PC-3 (cell line): ENCODE results near the gene SH3PXD2B. TPM values are rescaled to one million over a fixed set of nuclear protein-coding genes. Genes with fewer than 3 reads are reported as not detected.

Experiments used
- ATAC-seq: fragments of 200-7000 bp; cut with Tn5 transposase; 2 replicates; pipeline ENCODE4 v1.9.1; 2020; ENCODE audit warnings: mild to moderate bottlenecking, moderate library complexity
- BruUV-seq: library from RNA; stranded (reverse); fragments of 400-500 nt; replicated peaks from 2 replicates; lab custom pipeline; 2021; lab: Mats Ljungman, UMichigan
- CTCF ChIA-PET: fragments of 300-600 bp; sonication (Branson Sonifier 250); formaldehyde crosslinking; loops from one replicate; lab custom pipeline; 2022; ENCODE audit warnings: antibody characterized with exemption; lab: Charles Lee
- POLR2A ChIA-PET: fragments of 300-600 bp; sonication (Branson Sonifier 250); formaldehyde crosslinking; loops from one replicate; lab custom pipeline; 2022; ENCODE audit warnings: antibody characterized with exemption; ENCODE audit not compliant: unreplicated experiment; lab: Charles Lee
- DNase-seq: peaks from one replicate; pipeline ENCODE4 v3.0.0-alpha.2; 2015
- H2AFZ ChIP-seq: fragments of 300-600 bp; sonication (generic); 2 replicates; pipeline ENCODE4 v1.6.0; 2016; ENCODE audit warnings: antibody characterized with exemption, low read length
- H3F3A ChIP-seq: fragments of 300-600 bp; sonication (generic); one replicate; pipeline ENCODE4 v1.6.0; 2017; ENCODE audit warnings: antibody characterized with exemption, low read length, control low read depth, mild to moderate bottlenecking; ENCODE audit not compliant: unreplicated experiment
- H3K27ac ChIP-seq: fragments of 300-600 bp; sonication (generic); 2 replicates; pipeline ENCODE4 v1.5.1; 2016; ENCODE audit warnings: mild to moderate bottlenecking, low read length
- H3K27me3 ChIP-seq: fragments of 300-600 bp; sonication (generic); 2 replicates; pipeline ENCODE4 v1.6.1; 2016; ENCODE audit warnings: low read length, mixed read lengths
- H3K36me3 ChIP-seq: fragments of 300-600 bp; sonication (generic); 2 replicates; pipeline ENCODE4 v1.6.1; 2016; ENCODE audit warnings: low read depth, mixed run types, low read length, mixed read lengths
- H3K4me1 ChIP-seq: fragments of 300-600 bp; sonication (generic); 2 replicates; pipeline ENCODE4 v1.5.1; 2016; ENCODE audit warnings: low read length; ENCODE audit not compliant: insufficient read depth
- H3K4me2 ChIP-seq: fragments of 300-600 bp; sonication (generic); 2 replicates; pipeline ENCODE4 v1.6.0; 2016; ENCODE audit warnings: low read length
- H3K4me3 ChIP-seq: fragments of 300-600 bp; sonication (generic); 2 replicates; pipeline ENCODE4 v1.5.1; 2016; ENCODE audit warnings: mild to moderate bottlenecking, low read length, mixed read lengths
- H3K79me2 ChIP-seq: fragments of 300-600 bp; sonication (generic); 2 replicates; pipeline ENCODE4 v1.6.1; 2017; ENCODE audit warnings: low read length, mixed read lengths
- H3K9ac ChIP-seq: fragments of 300-600 bp; sonication (generic); 2 replicates; pipeline ENCODE4 v1.6.0; 2016; ENCODE audit warnings: mild to moderate bottlenecking, low read length
- H3K9me2 ChIP-seq: fragments of 300-600 bp; sonication (generic); replicated peaks from 2 replicates; pipeline ENCODE4 v1.6.1; 2016; ENCODE audit warnings: mixed run types, low read length, mixed read lengths
- H3K9me3 ChIP-seq: fragments of 300-600 bp; sonication (generic); 2 replicates; pipeline ENCODE4 v1.6.1; 2016; ENCODE audit warnings: low read length, mixed read lengths
- H4K20me1 ChIP-seq: fragments of 300-600 bp; sonication (generic); 2 replicates; pipeline ENCODE4 v1.6.1; 2016; ENCODE audit warnings: low read length, mixed read lengths
- EZH2 ChIP-seq: fragments of 300-600 bp; sonication (generic); IDR thresholded peaks from one replicate; pipeline ENCODE4 v1.6.1; 2017; ENCODE audit warnings: antibody characterized with exemption, mild to moderate bottlenecking, low read length; ENCODE audit not compliant: unreplicated experiment
- EZH2phosphoT487 ChIP-seq: fragments of 300-600 bp; sonication (generic); IDR thresholded peaks from 2 replicates; pipeline ENCODE4 v1.6.1; 2018; ENCODE audit warnings: mild to moderate bottlenecking, antibody characterized with exemption, low read length, borderline replicate concordance
- intact Hi-C: fragments of 100-400 bp; cut with micrococcal nuclease; formaldehyde crosslinking; loops from 2 replicates; pipeline ENCODE4 v1.9.0; 2023
- total RNA-seq: library from RNA; depleted of rRNA; stranded (reverse); fragments of >200 nt; gene quantifications from 2 replicates; pipeline ENCODE4 v1.2.3, GENCODE V29; 2014
- TF ChIP-seq, protein P1 (sequence below): fragments of 300-600 bp; sonication (generic); conservative IDR thresholded peaks from 2 replicates; pipeline ENCODE4 v1.5.1; 2017; ENCODE audit warnings: antibody characterized with exemption, low read depth, mild to moderate bottlenecking, low read length

SH3PXD2B gene
- total RNA-seq, 1 experiment from 2014 or later = 9.8 TPM

DNA sequence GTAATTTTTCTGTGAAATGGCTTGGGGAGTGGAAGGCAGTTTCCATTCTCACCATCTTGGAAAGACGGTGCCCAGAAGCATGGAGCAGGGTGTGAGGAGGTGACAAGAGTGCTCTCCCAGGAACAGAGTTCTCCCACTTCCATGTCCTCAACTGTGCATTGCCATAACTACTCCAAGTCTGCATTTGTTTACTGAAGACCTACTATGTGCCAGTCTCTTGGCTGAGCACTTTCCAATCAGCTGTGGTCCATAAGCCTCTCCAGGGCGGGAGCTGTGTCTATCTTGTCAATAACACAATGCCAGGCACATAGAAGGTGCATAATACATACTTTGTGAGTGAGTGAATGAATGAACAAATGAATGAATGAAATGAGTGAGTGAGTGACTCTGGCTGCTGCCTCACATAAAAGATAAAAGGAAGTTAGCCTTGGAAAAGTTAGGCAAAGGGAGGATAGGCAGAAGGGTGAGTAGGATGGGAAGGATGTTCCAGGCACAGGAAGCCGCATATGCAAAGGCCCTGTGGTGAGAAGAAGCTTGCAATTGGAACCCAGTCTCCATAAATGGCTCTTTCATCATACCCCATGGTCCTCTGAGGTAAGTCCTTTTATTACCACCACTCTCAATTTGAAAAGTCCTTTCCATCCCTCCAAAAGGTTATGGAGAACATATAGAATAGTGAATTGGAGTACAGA, 31.3 kb upstream of the SH3PXD2B start:
- TF ChIP-seq EZH2phosphoT487 (no peak), EZH2 (no peak)
- TF ChIP-seq, protein P1, sequence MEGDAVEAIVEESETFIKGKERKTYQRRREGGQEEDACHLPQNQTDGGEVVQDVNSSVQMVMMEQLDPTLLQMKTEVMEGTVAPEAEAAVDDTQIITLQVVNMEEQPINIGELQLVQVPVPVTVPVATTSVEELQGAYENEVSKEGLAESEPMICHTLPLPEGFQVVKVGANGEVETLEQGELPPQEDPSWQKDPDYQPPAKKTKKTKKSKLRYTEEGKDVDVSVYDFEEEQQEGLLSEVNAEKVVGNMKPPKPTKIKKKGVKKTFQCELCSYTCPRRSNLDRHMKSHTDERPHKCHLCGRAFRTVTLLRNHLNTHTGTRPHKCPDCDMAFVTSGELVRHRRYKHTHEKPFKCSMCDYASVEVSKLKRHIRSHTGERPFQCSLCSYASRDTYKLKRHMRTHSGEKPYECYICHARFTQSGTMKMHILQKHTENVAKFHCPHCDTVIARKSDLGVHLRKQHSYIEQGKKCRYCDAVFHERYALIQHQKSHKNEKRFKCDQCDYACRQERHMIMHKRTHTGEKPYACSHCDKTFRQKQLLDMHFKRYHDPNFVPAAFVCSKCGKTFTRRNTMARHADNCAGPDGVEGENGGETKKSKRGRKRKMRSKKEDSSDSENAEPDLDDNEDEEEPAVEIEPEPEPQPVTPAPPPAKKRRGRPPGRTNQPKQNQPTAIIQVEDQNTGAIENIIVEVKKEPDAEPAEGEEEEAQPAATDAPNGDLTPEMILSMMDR = no peak
- no peak for ATAC-seq

DNA sequence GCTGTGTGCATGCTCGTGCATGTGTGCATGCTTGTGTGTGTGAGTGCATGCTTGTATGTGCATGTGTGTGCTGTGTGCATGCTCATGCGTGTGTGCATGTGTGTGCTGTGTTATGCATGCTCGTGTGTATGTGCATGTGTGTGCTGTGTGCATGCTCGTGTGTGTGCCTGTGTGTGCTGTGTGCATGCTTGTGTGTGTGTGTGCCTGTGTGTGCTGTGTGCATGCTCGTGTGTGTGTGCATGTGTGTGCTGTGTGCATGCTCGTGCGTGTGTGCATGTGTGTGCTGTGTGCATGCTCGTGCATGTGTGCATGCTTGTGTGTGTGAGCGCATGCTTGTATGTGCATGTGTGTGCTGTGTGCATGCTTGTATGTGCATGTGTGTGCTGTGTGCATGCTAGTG, 30.3 kb upstream of the SH3PXD2B start:
- Histone ChIP-seq H2AFZ (no peak overlapping the region), H3K9ac (no peak overlapping the region), H3K4me1 (no peaks in the 10 kb centered on the region), H3K9me3 (no peaks in the 10 kb centered on the region), H3K4me3 (no peak overlapping the region), H3K79me2 (no peaks in the 10 kb centered on the region), H3K9me2 (no peaks in the 10 kb centered on the region), H3K27me3 (no peaks in the 10 kb centered on the region), H3K4me2 (no peak overlapping the region), H3K27ac (no peak overlapping the region), H3K36me3 (no peaks in the 10 kb centered on the region), H4K20me1 (no peaks in the 10 kb centered on the region), H3F3A (no peaks in the 10 kb centered on the region)
- DNase-seq (no peak), ATAC-seq (no peak)
- CTCF ChIA-PET = no interaction called here
- POLR2A ChIA-PET = no interaction called here
- BruUV-seq = no TSS peak
- intact Hi-C loops = no loop called here
- TF ChIP-seq EZH2phosphoT487 (no peak), EZH2 (no peak)
- TF ChIP-seq, protein P1 = no peak

More for the DNA sequence above, 31.3 kb upstream of the SH3PXD2B start:
- H3K79me2 ChIP-seq = no peaks in the 10 kb centered on the region
- BruUV-seq = no TSS peak
- H3K36me3 ChIP-seq = no peaks in the 10 kb centered on the region
- ChIA-PET POLR2A (no interaction called here), CTCF (no interaction called here)
- H3K4me3 ChIP-seq = no peak overlapping the region
- H3F3A ChIP-seq = no peaks in the 10 kb centered on the region
- no peaks in the 10 kb centered on the region for H3K9me3 ChIP-seq
- no peak overlapping the region for H3K9ac ChIP-seq
- H4K20me1 ChIP-seq = no peaks in the 10 kb centered on the region
- no peaks in the 10 kb centered on the region for H3K9me2 ChIP-seq
- intact Hi-C loops = no loop called here
- DNase-seq = no peak
- H3K4me2 ChIP-seq = no peak overlapping the region
- no peak overlapping the region for H3K27ac ChIP-seq
- H3K4me1 ChIP-seq = no peaks in the 10 kb centered on the region
- H3K27me3 ChIP-seq = no peaks in the 10 kb centered on the region
- no peak overlapping the region for H2AFZ ChIP-seq
